Measurements from ENCODE around the gene PNMA6E.

DNA sequence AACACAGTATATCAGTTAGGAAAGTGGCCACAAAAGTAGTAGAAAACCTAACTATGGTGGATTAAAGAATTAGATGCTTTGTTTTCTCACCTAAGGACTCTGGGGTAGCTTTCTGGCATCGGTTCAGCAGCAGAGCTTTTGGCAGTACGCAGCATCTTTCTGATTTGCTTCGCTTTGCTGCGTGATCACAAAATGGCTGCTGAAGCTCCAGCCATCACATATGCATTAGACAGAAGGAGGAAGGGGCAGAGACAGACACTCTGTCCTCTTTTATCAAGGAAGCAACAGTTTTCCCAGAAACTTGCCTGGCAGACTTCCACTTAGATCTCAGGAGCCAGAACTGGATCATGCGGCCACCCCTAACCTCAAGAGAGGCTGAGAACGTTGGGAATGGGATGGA, 29.6 kb upstream of the PNMA6E start:
- TF ChIP-seq, protein P1, sequence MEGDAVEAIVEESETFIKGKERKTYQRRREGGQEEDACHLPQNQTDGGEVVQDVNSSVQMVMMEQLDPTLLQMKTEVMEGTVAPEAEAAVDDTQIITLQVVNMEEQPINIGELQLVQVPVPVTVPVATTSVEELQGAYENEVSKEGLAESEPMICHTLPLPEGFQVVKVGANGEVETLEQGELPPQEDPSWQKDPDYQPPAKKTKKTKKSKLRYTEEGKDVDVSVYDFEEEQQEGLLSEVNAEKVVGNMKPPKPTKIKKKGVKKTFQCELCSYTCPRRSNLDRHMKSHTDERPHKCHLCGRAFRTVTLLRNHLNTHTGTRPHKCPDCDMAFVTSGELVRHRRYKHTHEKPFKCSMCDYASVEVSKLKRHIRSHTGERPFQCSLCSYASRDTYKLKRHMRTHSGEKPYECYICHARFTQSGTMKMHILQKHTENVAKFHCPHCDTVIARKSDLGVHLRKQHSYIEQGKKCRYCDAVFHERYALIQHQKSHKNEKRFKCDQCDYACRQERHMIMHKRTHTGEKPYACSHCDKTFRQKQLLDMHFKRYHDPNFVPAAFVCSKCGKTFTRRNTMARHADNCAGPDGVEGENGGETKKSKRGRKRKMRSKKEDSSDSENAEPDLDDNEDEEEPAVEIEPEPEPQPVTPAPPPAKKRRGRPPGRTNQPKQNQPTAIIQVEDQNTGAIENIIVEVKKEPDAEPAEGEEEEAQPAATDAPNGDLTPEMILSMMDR (IDR thresholded peaks at IDR 0.05): no peak
- TF ChIP-seq ZFX (IDR thresholded peaks at IDR 0.05; ENCODE audit: borderline replicate concordance): no peak

All from 22Rv1 (cell line).